Keratinocyte (primary cell): Measurements from ENCODE around the gene MLIP. TPM values are rescaled to one million over a fixed set of nuclear protein-coding genes. Genes with fewer than 3 reads are reported as not detected.

Experiments used
- DNase-seq: peaks from one replicate; pipeline ENCODE4 v3.0.0-alpha.2; 2011; ENCODE audit warnings: low read depth, missing footprints, low spot score
- FAIRE-seq: peaks from 2 replicates; lab custom pipeline; 2011; peaks lifted over from hg19 to GRCh38; lab: Jason Lieb, UNC
- H2AFZ ChIP-seq: 2 replicates; pipeline ENCODE4 v1.6.0; 2012; ENCODE audit warnings: low read length, control low read depth, inconsistent platforms; ENCODE audit not compliant: control insufficient read depth
- H3K27ac ChIP-seq: 2 replicates; pipeline ENCODE4 v1.5.1; 2011; ENCODE audit warnings: low read length; ENCODE audit not compliant: control insufficient read depth, insufficient read depth
- H3K27me3 ChIP-seq: 3 replicates; pipeline ENCODE4 v1.6.0; 2011; ENCODE audit warnings: low read length; ENCODE audit not compliant: control insufficient read depth, insufficient read depth; ENCODE audit errors: extremely low read depth
- H3K36me3 ChIP-seq, 2 experiments: 2 replicates in 1 of 2; 3 replicates in 1 of 2; pipeline ENCODE4 v1.5.1; 2011; ENCODE audit warnings: low read length in 2 of 2, mild to moderate bottlenecking in 1 of 2; ENCODE audit not compliant: control insufficient read depth in 2 of 2, insufficient read depth in 2 of 2; ENCODE audit errors: extremely low read depth in 1 of 2
- H3K4me1 ChIP-seq: 3 replicates; pipeline ENCODE4 v1.5.1; 2011; ENCODE audit warnings: low read length; ENCODE audit not compliant: control insufficient read depth, insufficient read depth; ENCODE audit errors: extremely low read depth
- H3K4me2 ChIP-seq: 3 replicates; pipeline ENCODE4 v1.6.0; 2011; ENCODE audit warnings: low read depth, low read length; ENCODE audit not compliant: control insufficient read depth, insufficient read depth; ENCODE audit errors: extremely low read depth
- H3K4me3 ChIP-seq, 3 experiments: fragments of 200-600 bp in 1 of 3; sonication (generic) in 1 of 3; 2 replicates in 2 of 3; 3 replicates in 1 of 3; pipeline ENCODE4 v1.5.1; 2011 to 2016; ENCODE audit warnings: low read length in 3 of 3, mild to moderate bottlenecking in 3 of 3, control low read depth in 2 of 3, inconsistent platforms in 1 of 3, low read depth in 1 of 3, mixed read lengths in 1 of 3, mixed run types in 1 of 3, moderate library complexity in 1 of 3; ENCODE audit not compliant: control insufficient read depth in 2 of 3, insufficient read depth in 2 of 3; ENCODE audit errors: extremely low read depth in 1 of 3
- H3K79me2 ChIP-seq: 2 replicates; pipeline ENCODE4 v1.6.0; 2012; ENCODE audit warnings: low read length; ENCODE audit not compliant: control insufficient read depth, insufficient read depth
- H3K9ac ChIP-seq: 3 replicates; pipeline ENCODE4 v1.6.0; 2011; ENCODE audit warnings: low read length; ENCODE audit not compliant: control insufficient read depth, insufficient read depth; ENCODE audit errors: extremely low read depth
- H3K9me1 ChIP-seq: 3 replicates; pipeline ENCODE4 v1.6.0; 2011; ENCODE audit warnings: low read length; ENCODE audit not compliant: control insufficient read depth, insufficient read depth; ENCODE audit errors: extremely low read depth
- H3K9me3 ChIP-seq: 2 replicates; pipeline ENCODE4 v1.5.1; 2012; ENCODE audit warnings: low read depth, low read length; ENCODE audit not compliant: control insufficient read depth
- H4K20me1 ChIP-seq: 3 replicates; pipeline ENCODE4 v1.6.0; 2011; ENCODE audit warnings: low read length; ENCODE audit not compliant: control insufficient read depth, insufficient read depth; ENCODE audit errors: extremely low read depth
- CTCF ChIP-seq, 3 experiments: IDR thresholded peaks in 1 of 3; conservative IDR thresholded peaks in 1 of 3; optimal IDR thresholded peaks in 1 of 3; 2 replicates in 2 of 3; 3 replicates in 1 of 3; pipeline versions ENCODE3 to v1.5.1; 2011; ENCODE audit warnings: low read length in 3 of 3, mild to moderate bottlenecking in 3 of 3, moderate library complexity in 2 of 3, control low read depth in 1 of 3, inconsistent platforms in 1 of 3; ENCODE audit not compliant: insufficient read depth in 2 of 3; ENCODE audit errors: extremely low read depth in 1 of 3
- EZH2 ChIP-seq: IDR thresholded peaks from one replicate; pipeline ENCODE4 v1.6.1; 2012; ENCODE audit warnings: inconsistent platforms, mild to moderate bottlenecking, low read length, moderate library complexity
- dilution Hi-C: fragments of 300-500 bp; cut with MboI; formaldehyde crosslinking; loops from one replicate; pipeline ENCODE4 v1.7.0; 2020; ENCODE audit warnings: low sequenced_read_pairs; ENCODE audit not compliant: extremely low pct_ligation_motif_present
- polyA plus RNA-seq, 5 experiments: library from polyadenylated mRNA; depleted of rRNA in 3 of 5; stranded (reverse) in 3 of 5; stranded (forward) in 1 of 5; unstranded in 1 of 5; fragments of >200 nt; gene quantifications; 1 replicate in 1 of 5; 2 replicates in 3 of 5; 3 replicates in 1 of 5; pipeline versions ENCODE4 v1.2.1 to v1.2.3, GENCODE V29; 2011 to 2012; ENCODE audit warnings: missing spikeins in 2 of 5, low read depth in 1 of 5, low replicate concordance in 1 of 5

Gene MLIP
- polyA plus RNA-seq, 1 donor (not counting 4 experiments of a cell fraction or from before 2014, with no cell fraction given), result 0.87 TPM

- no peak overlapping the region for H2AFZ ChIP-seq
- H3K9me3 ChIP-seq, result no peaks in the 10 kb centered on the region
- H3K36me3 ChIP-seq, result no peaks in the 10 kb centered on the region
- no peak overlapping the region for H3K4me3 ChIP-seq
- FAIRE-seq (peak; percentile 29), DNase-seq (no peak)
- H3K9me1 ChIP-seq, result no peaks in the 10 kb centered on the region
- TF ChIP-seq EZH2, result no peak
- no peak for TF ChIP-seq CTCF (optimal IDR thresholded peaks at IDR 0.05 in 1 of 3, IDR thresholded peaks at IDR 0.05 in 1 of 3, conservative IDR thresholded peaks at IDR 0.05 in 1 of 3; ENCODE audit: extremely low read depth in 1 of 3, insufficient read depth in 2 of 3, low read length in 3 of 3)
- H3K9ac ChIP-seq, result no peak overlapping the region
- no peaks in the 10 kb centered on the region for H3K4me1 ChIP-seq
- dilution Hi-C loops, result no loop called here
- no peak overlapping the region for H3K4me2 ChIP-seq
- no peaks in the 10 kb centered on the region for H4K20me1 ChIP-seq
- H3K27me3 ChIP-seq, result no peaks in the 10 kb centered on the region
- no peak overlapping the region for H3K27ac ChIP-seq
- no peaks in the 10 kb centered on the region for H3K79me2 ChIP-seq
Observed at GRCh38 chr6:54232703-54233102, 121.5 kb downstream of the MLIP start.

- Histone ChIP-seq H3K79me2 (no peaks in the 10 kb centered on the region), H3K36me3 (no peaks in the 10 kb centered on the region), H3K9me3 (no peaks in the 10 kb centered on the region), H3K27ac (no peak overlapping the region), H3K9ac (no peak overlapping the region), H3K4me2 (no peak overlapping the region), H2AFZ (no peak overlapping the region), H3K4me3 (no peak overlapping the region), H3K9me1 (no peaks in the 10 kb centered on the region), H3K4me1 (no peaks in the 10 kb centered on the region), H3K27me3 (no peaks in the 10 kb centered on the region), H4K20me1 (no peaks in the 10 kb centered on the region)
- DNase-seq, result no peak
- dilution Hi-C loops, result no loop called here
- no peak for FAIRE-seq
- TF ChIP-seq CTCF (optimal IDR thresholded peaks at IDR 0.05 in 1 of 3, IDR thresholded peaks at IDR 0.05 in 1 of 3, conservative IDR thresholded peaks at IDR 0.05 in 1 of 3; ENCODE audit: extremely low read depth in 1 of 3, insufficient read depth in 2 of 3, low read length in 3 of 3) (no peak), EZH2 (no peak)
Observed at GRCh38 chr6:54234539-54234938, 123.3 kb downstream of the MLIP start.
